Right ventricle myocardium inferior (tissue), 1 donor: ENCODE results near the gene LRRC51. TPM values are rescaled to one million over a fixed set of nuclear protein-coding genes. Genes with fewer than 3 reads are reported as not detected.
A peak's percentile ranks its signal among the peaks of the same experiment; 100 is the strongest.

ENCODE experiments used
- ATAC-seq: fragments of 200-7000 bp; cut with Tn5 transposase; one replicate; pipeline ENCODE4 v1.9.1; 2020; ENCODE audit warnings: mild to moderate bottlenecking, moderate library complexity
- DNase-seq: peaks from one replicate; pipeline ENCODE4 v3.0.0; 2021; ENCODE audit errors: missing footprints
- intact Hi-C: fragments of 100-400 bp; cut with DNase I; formaldehyde crosslinking; loops from one replicate; pipeline ENCODE4 v1.11.0; 2022
- total RNA-seq: library from RNA; stranded (reverse); fragmentation: NEBNext Ultra II Directional; extraction: Animal tissue kit (Norgen Biotek cat#: 25700); gene quantifications from one replicate; pipeline ENCODE4 v1.2.1, GENCODE V29; 2021
- donor health status: DM: no; HTN: yes; CAD: no; lungs with severe emphysema.

LRRC51 gene
- total RNA-seq, 1 donor from 2014 or later, result 3.7 TPM

DNA sequence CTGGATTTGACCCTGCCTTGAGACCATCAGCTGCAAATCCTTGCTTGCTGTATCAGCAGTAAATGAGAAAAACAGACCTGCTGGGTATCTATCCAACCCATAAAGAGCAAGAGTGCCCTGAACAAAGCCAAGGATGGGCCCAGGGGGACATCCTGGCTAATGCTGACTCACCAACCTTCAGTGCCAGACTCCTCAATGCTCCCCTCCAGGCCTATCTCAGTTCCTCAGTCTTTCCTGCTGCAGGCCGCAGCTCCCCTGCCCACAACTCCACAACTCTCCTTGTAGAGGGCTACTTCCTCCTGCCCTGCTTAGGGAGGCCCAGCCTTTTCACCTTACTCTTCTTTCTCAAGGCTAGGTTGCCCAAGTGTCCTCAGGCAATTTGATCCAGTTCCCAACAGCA, 19.8 kb downstream of the LRRC51 start:
- DNase-seq, result no peak
- intact Hi-C loops, result no loop called here

GRCh38 chr11:72102162-72102561, 21.5 kb downstream of the LRRC51 start:
- ATAC-seq, result no peak
- intact Hi-C loops, result loop anchor here (2.0 kb wide), 2 partner anchors 61 to 121 kb away; no protein-coding TSS in a partner anchor

More for the DNA sequence above, 19.8 kb downstream of the LRRC51 start:
- no peak for ATAC-seq

DNA sequence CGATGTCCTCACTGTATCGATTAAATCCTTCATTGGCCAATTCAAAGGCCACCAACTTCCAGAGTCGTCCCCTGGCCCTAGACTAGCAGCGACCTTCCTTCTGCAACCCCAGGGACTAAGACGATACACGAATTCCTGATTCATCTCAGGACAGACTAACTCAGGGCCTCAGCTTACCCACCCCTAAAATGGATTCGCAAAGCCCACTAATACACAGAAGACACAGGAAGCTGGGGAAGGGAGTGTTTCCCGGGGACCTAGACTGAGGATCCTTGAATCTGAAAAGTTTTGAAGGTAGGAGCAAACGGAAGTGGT, 21.9 kb downstream of the LRRC51 start:
- intact Hi-C loops, result loop anchor here (2.0 kb wide), 2 partner anchors 62 to 120 kb away; no protein-coding TSS in a partner anchor
- no peak for DNase-seq
- no peak for ATAC-seq

More at GRCh38 chr11:72102162-72102561, 21.5 kb downstream of the LRRC51 start:
- DNase-seq, result no peak

- intact Hi-C loops, result loop anchor here (1.0 to 2.0 kb wide), 3 partner anchors 9 to 120 kb away; partner anchors contain the start of gene ANAPC15
- DNase-seq, result peak; percentile 100
- ATAC-seq, result peak; percentile 99
These were observed 22.5 kb downstream of the LRRC51 start, which contains the start of gene LAMTOR1 for GRCh38 chr11:72102946-72103753. Gene LAMTOR1, minus strand, starts transcription at chr11:72103297. Its CDS starts 73 bp downstream, at chr11:72103224.

DNA sequence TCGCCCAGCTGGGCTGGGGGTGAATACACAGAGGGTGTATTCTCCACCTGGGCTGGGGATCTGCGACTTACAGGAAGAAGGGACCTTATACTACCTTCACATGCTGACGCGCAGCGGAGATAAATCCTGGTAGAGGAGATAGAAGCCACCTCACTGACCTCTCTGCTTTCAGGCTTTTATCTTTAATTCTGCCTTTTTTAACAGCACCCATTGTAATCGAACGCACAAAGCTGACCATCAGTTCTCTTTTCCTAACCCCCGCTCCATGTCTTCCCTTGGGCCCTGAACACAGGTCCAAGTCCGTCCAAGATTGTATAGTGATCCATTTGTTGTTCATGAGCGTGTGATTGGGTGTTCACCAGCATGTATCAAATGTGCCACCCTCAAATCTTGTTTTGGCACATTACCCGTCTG, 23.1 kb downstream of the LRRC51 start:
- ATAC-seq (no peak), DNase-seq (no peak)
- intact Hi-C loops, result loop anchor here (1.0 to 2.0 kb wide), 3 partner anchors 9 to 119 kb away; partner anchors contain the start of gene ANAPC15

GRCh38 chr11:72105888-72106287, 25.2 kb downstream of the LRRC51 start, which contains the start of gene TOMT:
Gene TOMT, plus strand, starts transcription at chr11:72105924. Its CDS starts 28 bp downstream, at chr11:72105952.
- ATAC-seq (no peak), DNase-seq (no peak)
- intact Hi-C loops, result no loop called here

GRCh38 chr11:72111300-72112142, 30.9 kb downstream of the LRRC51 start:
- intact Hi-C loops, result loop anchor here (1.0 to 10.0 kb wide), 4 partner anchors 8 to 323 kb away; partner anchors contain the start of genes CLPB, LAMTOR1, LRRC51 and NUMA1
- ATAC-seq (no peak), DNase-seq (no peak)

DNA sequence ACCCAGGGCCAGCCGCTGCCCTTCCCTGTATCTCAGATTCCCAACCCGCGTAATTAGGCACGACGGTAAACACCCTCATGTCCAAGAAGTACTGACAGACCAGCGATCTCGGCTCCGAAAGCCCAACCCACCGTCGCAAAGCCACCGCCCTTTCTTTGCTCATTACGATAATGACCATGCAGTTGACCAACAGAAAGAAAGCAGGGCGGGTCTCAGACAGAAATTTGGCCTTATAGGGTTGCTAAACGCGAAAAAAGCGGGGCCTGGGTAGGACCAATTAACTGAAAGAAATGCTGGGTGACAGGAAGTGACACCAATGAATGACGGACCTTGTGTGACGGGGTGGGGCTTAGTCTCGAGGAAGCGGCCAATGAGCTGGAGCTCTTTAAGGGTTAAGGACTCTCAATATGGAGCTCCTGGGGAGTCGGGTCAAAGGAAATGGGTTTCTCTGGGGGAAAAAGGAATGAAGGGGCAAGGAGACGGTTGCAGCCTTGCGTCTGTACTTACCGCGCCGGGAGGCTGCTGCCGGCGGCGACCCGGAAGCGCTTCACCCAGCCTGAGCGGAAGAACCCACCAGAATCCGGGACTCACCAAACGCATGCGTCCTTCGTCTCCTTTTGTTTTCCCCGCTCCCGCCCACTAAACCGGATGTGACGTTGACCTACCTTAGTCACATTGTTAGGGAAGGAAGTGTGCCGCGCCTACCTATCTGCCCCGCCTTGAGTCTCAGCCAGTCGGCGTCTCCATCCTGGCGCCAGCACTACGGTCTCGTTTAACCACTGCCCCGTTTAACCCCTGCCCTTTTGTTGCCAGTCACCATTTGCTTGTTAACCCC, 31.7 kb downstream of the LRRC51 start, which contains the start of gene ANAPC15:
Gene ANAPC15, minus strand, starts transcription at position 553 of the 835 bp plus-strand sequence. CDS start 1,419 bp downstream, outside the sequence.
- intact Hi-C loops, result loop anchor here (1.0 to 10.0 kb wide), 4 partner anchors 9 to 322 kb away; partner anchors contain the start of genes CLPB, LAMTOR1, LRRC51 and NUMA1
- ATAC-seq, result peak; percentile 94
- DNase-seq, result peak; percentile 98

DNA sequence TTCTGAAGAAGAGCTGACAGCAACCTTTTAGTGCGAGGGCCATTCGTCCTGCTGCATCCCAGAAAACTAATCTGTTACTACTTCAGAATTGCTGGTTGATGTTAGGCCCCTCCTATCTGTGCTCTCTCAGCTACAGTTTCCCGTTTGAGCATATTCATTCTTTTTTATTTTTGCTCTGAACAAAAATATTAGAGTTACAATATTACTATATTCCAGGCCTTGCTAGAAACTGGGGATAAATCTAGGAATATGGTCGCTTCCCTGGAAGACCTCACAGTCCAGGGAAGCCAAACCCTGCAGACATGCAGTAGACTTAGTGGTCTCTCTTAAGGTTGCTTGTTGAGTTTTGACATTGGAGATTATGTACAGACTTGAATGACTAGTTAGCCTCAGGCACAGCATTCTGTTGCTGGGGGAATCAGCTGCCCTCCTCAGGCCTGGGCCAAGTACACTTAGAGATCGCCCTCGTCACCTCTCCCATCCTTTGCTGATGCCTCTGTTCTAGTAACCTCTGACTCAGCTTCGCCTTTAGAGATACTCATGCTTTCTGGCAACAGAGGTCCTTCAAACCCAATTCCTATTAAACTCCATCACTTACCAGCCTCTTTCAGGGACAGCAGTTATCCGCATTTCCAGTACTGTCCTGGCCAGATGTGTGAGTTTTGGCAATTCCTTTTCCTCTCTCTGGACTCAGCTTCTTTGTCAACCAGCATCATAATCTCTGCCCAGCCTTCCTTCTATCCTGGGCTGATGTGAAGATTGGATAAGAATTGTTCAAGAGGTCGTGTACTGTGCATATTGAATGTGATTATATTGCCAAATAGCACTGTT, 32.5 kb downstream of the LRRC51 start:
- DNase-seq (no peak), ATAC-seq (no peak)
- intact Hi-C loops, result loop anchor here (1.0 to 10.0 kb wide), 4 partner anchors 10 to 322 kb away; partner anchors contain the start of genes CLPB, LAMTOR1, LRRC51 and NUMA1

DNA sequence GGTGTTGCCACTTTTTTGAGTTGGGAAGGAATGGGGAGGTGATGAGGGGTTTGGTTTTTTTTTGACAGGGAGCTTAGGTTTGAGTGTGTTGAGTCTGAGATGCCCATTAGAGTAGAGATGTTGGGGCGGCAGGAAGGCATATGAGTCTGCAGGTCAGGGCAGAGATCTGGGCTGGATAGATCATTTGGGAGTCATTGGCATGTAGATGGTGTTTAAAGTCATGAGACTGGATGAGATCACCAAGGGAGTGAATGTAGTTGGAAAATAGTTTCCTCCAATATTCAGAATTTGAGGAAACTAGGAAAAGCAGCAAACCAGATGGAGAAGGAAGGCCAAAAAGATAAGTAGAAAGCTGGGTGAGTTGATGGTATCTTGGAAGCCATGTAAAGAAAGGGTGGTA, 33.9 kb downstream of the LRRC51 start:
- ATAC-seq (no peak), DNase-seq (no peak)
- intact Hi-C loops, result loop anchor here (5.0 to 10.0 kb wide), 2 partner anchors 182 to 320 kb away; partner anchors contain the start of gene CLPB

DNA sequence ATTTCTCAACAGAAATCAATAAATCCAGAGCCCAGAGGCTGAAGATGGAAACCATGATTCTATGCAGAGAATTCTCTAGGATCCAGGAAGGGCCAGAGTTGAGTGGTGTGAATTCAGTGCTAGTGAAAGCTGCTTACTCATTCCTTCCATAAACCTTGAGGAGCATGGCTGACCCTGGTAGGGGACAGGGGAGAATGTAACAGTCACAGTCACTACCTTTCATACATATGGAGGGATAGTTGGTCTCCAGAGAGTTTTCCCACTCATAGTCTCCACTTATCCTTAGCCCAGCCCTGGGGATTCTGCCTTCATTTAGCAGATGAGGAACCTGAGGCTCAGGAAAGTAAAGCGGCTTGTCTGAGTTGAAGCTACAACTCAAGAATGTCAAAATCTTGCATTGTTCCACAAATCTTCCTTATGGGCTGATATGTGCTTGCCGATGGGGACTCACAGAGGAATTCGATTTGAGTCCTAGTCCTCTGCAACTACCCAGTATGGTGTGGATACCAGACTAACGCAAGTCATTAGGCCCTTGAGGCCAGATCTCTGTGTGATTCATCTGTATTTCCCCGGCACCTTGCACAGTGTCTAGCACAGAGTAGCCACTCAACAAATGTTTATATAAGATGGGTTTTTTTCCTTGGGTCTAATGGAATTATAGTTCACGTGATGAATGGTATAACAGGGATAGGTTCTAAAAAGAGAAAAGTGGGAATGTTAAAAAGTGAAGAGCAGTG, 35.5 kb downstream of the LRRC51 start:
- DNase-seq (no peak), ATAC-seq (no peak)
- intact Hi-C loops, result loop anchor here (10.0 kb wide), 1 partner anchor 319 kb away; the partner anchor contains the start of gene CLPB

- DNase-seq (no peak), ATAC-seq (no peak)
- intact Hi-C loops, result loop anchor here (10.0 kb wide), 1 partner anchor 316 kb away; the partner anchor contains the start of gene CLPB
These were observed 38.5 kb downstream of the LRRC51 start for GRCh38 chr11:72119198-72119597.

DNA sequence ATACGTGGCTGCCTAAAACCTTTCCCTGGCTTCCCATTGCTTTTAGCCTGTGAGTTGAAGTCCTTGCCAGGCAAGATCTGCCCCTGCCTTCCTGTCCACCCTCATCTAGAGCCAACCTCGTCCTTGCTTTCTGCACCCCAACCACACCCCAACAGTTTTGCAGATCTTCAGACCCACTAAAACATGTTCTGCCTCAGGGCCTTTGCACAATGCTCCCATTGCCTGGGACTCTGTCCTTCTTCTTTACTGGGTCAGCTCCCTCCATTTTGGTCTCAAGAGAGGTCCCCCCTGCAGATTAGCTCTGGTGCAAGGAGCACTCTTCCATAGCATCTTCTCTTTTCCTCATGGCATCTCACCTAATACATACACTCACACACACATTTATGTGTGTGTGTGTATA, 40.3 kb downstream of the LRRC51 start:
- DNase-seq (no peak), ATAC-seq (no peak)
- intact Hi-C loops, result no loop called here

- ATAC-seq, result no peak
- DNase-seq, result no peak
- intact Hi-C loops, result no loop called here
These were observed 42.0 kb downstream of the LRRC51 start for GRCh38 chr11:72122607-72123006.

GRCh38 chr11:72123117-72123653, 42.5 kb downstream of the LRRC51 start:
- intact Hi-C loops, result no loop called here
- ATAC-seq (no peak), DNase-seq (no peak)

DNA sequence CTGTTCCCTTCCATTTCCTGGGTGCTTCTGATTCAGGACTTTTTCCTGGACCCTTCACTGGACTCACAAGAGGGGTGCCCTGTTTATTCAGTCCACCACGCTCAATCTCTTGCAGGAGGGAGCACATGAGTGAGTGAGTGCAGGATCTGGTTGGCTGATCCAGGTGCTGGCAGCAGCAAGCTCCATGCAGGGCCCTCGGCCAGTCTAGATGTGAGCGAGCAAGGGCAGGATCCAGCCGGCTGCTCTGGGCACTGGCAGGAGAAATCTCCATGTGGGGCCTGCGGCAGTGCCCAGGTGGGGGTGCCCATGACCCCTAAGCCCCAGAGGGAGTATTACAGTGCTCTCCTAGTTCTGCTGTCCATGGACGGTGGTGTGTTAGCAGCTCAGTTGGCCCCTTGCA, 43.4 kb downstream of the LRRC51 start:
- no peak for DNase-seq
- no peak for ATAC-seq
- intact Hi-C loops, result no loop called here
